ENCODE data around the gene SEPTIN2.
"Not testable (repeated sequence)": the region's sequence is repeated elsewhere in the genome, so short reads cannot be mapped to it uniquely, and the experiment has no call there.

SEPTIN2 gene

DNA sequence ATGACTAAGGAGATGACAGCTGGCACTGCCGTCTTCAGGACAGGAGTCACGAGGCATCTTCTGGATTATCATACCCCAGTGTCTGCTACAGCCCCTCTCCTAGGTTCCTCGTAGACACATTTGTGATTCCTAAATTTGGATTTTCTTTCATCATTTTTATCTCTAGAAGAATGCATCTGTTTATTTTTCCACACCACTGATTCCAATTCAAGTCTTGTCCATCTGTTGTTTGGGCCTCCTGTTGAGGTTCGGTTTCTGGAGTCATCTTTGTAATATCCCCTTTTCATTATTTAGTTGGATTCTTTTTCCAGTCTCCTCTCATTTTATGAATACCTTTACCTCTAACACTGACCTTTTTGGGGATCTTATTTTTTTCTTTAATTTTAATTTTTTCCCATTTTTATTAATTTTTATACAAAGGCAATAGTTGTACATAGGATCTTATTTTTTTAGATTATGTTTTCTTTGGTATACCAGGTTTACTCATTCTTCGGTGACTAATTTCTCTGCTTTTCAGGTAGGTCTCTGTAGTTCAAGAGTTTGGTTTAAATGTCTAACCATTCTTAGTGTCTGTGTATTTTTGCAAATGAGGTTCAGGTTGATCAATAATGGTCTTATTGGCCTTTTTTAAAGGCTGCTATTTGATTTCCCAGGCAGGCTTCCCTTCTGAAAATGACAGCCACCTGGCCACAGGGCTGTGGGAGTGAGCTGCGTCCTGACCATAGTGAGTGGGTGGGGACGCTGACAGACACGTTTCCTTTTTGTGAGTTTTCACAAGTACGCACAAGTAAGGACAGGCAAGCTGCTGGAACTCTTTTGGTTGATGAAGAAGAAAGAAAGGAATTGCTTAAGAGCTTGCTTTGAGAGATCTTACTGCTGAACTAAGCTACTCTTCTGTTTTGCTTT is 74.8 kb downstream of the SEPTIN2 start:
- DNase-seq, result no peak

DNA sequence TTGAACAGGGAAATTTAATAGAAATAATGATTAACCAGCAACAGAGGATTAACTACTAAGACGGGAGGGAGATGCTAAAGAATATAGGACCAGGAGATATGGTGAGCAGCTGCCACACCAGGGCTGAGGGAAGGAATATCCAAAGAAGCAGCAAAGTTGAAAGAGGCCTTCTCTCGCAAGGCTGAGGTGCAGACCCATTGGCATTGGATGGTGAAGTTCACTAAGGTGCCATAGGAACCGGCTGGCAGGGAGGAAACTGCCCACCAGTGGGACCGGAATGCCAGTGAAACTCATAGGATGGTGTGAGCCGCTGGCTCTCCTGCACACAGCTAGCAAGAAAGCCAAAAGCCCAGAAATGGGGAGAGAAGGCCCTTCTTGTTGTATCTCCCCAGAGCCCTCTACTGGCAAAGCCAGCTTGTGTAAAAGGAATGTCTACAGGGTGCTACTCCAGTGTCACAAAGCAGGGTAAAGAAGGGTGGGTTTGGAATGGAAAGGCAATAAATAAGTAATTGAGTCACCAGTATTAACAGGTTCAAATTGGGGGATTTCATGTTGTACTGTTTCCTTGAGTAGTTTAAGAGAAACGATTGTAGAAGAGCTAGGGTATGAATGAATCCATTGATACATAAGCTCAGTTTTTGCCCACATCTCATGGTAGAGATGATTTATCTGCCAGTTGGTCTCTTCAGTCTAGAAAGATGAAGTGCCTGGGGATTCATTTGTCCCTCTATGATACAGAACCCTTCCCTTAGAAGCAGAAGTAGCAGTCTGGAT is 76.4 kb downstream of the SEPTIN2 start:
- DNase-seq, result no peak

DNA sequence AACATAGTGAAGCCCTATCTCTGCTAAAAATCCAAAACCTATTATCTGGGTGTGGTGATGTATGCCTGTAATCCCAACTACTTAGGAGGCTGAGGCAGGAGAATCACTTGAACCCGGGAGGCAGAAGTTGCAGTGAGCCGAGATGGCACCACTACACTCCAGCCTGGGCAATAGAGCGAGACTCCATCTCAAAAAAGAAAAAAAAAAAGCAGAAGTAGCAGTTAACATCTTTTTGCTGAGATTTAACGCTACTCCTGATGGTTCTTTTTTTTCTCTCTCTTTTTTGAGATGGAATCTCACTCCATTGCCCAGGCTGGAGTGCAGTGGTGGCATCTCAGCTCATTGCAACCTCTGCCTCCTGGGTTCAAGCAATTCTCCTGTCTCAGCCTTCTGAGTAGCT is 77.0 kb downstream of the SEPTIN2 start:
- DNase-seq, result not testable (repeated sequence)

DNA sequence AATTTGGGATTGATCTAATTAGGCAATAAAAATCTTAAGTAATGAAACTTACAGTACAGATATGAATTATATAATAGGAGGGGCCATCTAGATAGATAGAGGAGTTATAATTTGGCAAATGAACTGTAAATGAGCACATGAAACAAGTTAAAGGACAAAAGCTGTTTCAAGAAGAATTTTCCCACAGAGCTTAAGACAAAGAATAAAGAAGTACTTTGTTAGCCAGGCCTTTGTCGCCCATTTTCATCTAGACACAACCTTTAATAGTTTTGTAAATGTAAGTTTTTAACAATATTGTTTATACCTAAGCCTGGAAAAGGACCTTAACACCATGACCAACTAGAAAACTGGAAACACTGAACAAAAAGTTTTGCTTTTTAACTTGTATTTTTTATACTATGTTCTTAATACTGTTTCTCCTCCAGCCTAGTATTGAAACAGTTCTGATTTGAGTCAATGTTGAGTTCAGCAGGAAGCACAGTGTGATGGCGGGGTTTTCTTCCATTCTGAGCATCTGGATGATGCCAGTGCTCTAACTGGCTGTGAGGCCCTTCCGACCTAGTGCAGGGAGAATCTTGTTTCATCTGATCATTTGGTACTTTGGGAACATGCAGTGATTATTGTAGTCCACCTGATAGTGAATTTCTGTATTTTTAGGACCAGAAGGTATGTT is 77.9 kb downstream of the SEPTIN2 start:
- DNase-seq, result no peak

DNA sequence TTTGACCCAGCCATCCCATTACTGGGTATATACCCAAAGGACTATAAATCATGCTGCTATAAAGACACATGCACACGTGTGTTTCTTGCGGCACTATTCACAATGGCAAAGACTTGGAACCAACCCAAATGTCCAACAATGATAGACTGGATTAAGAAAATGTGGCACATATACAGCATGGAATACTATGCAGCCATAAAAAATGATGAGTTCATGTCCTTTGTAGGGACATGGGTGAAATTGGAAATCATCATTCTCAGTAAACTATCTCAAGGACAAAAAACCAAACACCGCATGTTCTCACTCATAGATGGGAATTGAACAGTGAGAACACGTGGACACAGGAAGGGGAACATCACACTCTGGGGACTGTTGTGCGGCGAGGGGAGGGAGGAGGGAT is 81.1 kb downstream of the SEPTIN2 start:
- DNase-seq, result not testable (repeated sequence)

DNA sequence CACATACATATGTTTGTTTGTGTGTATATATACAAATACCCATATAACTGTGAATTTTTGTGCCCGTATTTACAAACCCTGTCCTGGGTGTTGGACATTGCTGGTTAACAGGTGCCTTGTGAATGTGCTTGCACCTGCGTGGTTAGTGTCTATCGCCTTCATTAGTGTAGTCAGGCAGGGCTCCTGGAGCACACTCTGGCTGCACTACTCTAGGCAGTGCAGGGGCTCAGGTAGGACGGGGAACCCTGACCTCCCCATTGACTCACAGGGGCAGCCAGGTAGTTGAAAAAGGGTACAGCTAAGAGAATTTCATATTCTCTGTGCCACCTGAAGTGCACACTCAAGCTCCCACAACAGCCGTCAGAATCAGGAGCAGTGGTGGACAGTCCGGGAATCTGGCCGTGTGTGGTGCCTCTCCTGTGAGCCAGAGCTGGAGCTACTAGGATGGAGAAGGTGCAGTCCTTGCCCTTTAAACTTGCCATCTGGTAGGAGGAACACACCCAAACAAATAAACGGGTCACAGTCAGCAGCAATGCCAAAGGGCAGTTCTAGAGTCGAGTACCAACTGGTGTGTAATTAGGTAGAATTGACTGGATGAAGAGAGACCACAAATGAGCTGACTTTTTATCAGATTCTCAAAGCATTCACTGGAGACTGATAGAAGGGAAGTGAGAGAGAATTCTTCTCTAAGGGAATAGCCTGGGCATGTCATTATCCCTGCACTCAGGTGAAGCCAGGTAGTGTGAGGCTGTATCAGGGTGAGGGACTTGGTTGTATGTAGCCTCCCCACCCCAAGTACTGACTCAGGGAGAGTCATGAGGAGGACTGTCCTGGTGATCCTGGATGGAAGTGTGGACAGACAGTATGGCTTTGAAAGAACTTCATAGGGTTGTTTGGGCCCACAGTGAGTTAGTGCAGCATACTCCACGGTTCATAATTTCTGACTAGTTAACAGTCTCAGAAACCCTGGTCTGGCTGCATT is 84.5 kb downstream of the SEPTIN2 start:
- no peak for DNase-seq
